Stomach (tissue), 4 donors: Measurements from ENCODE around the gene TBCK.

Experiments
- POLR2A ChIP-seq, 4 donors: fragments of 450-650 bp; IDR thresholded peaks; one replicate each; pipeline ENCODE4 v1.6.1; 2016; ENCODE audit warnings: antibody characterized with exemption in 4 of 4, control low read depth in 2 of 4, mild to moderate bottlenecking in 1 of 4, moderate library complexity in 1 of 4
- TF ChIP-seq, protein P1 (sequence below), 7 experiments: fragments of 450-650 bp in 4 of 7; fragments of 200-600 bp in 3 of 7; sonication (generic) in 3 of 7; IDR thresholded peaks; one replicate each; pipeline ENCODE4 v1.5.1; 2016 to 2019; ENCODE audit warnings: antibody characterized with exemption in 7 of 7, control low read depth in 2 of 7, mild to moderate bottlenecking in 1 of 7

DNA sequence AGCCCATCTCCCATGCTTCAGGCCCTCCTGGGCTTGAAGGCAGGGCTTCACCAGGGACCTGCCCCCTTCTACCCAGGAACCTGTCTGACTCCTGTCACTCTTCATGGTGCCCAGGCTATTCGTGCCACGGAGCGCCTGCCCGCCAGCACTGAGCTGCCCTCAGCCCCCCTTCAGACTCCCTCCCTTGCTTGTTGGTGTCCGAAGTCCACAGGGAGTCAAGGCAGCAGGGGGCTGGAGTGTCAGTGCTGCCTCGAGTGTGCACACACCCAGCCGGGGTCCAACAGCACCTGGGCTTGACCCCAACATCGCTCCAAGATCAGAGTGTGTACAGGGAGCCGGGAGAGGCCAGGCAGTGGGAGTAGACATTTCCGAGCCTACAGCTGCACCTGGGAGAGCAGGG lies 59.8 kb downstream of the TBCK start:
- TF ChIP-seq POLR2A (IDR thresholded peaks at IDR 0.05) = no peak
- TF ChIP-seq, protein P1, sequence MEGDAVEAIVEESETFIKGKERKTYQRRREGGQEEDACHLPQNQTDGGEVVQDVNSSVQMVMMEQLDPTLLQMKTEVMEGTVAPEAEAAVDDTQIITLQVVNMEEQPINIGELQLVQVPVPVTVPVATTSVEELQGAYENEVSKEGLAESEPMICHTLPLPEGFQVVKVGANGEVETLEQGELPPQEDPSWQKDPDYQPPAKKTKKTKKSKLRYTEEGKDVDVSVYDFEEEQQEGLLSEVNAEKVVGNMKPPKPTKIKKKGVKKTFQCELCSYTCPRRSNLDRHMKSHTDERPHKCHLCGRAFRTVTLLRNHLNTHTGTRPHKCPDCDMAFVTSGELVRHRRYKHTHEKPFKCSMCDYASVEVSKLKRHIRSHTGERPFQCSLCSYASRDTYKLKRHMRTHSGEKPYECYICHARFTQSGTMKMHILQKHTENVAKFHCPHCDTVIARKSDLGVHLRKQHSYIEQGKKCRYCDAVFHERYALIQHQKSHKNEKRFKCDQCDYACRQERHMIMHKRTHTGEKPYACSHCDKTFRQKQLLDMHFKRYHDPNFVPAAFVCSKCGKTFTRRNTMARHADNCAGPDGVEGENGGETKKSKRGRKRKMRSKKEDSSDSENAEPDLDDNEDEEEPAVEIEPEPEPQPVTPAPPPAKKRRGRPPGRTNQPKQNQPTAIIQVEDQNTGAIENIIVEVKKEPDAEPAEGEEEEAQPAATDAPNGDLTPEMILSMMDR (IDR thresholded peaks at IDR 0.05) = no peak
